Right lobe of liver (tissue), 6 donors: ENCODE measurements around the gene USP40. TPM values are rescaled to one million over a fixed set of nuclear protein-coding genes. Genes with fewer than 3 reads are reported as not detected.

ENCODE experiments used
- ATAC-seq, 4 donors: fragments of 200-7000 bp; cut with Tn5 transposase; one replicate each; pipeline ENCODE4 v1.9.1; 2020; ENCODE audit warnings: mild to moderate bottlenecking in 4 of 4, moderate library complexity in 4 of 4
- DNase-seq, 3 donors: peaks; one replicate each; pipeline ENCODE4 v3.0.0-alpha.2; 2020
- H3K27ac ChIP-seq, 3 donors: fragments of 200-600 bp; one replicate each; pipeline ENCODE4 v1.8.0; 2022
- H3K27me3 ChIP-seq, 2 donors: fragments of 200-600 bp; one replicate each; pipeline ENCODE4 v1.8.0; 2022
- H3K36me3 ChIP-seq, 4 donors: fragments of 200-600 bp; sonication (generic) in 1 of 4; one replicate each; pipeline versions ENCODE4 v1.5.1 to v1.8.0; 2017 to 2022; ENCODE audit warnings: control low read depth in 1 of 4
- H3K4me1 ChIP-seq, 4 donors: fragments of 200-600 bp; sonication (generic) in 1 of 4; one replicate each; pipeline versions ENCODE4 v1.5.1 to v1.8.0; 2017 to 2022; ENCODE audit warnings: control low read depth in 1 of 4
- H3K4me3 ChIP-seq, 3 donors: fragments of 200-600 bp; one replicate each; pipeline ENCODE4 v1.8.0; 2022
- H3K9me3 ChIP-seq, 4 donors: fragments of 200-600 bp; sonication (generic) in 1 of 4; one replicate each; pipeline versions ENCODE4 v1.5.1 to v1.8.0; 2017 to 2022; ENCODE audit warnings: control low read depth in 1 of 4
- CTCF ChIP-seq, 4 donors: fragments of 200-600 bp in 3 of 4; fragments of 450-650 bp in 1 of 4; IDR thresholded peaks; one replicate each; pipeline versions ENCODE4 v1.5.1 to v1.8.0; 2016 to 2022; ENCODE audit warnings: antibody characterized with exemption in 4 of 4, mild to moderate bottlenecking in 2 of 4
- POLR2A ChIP-seq: fragments of 450-650 bp; IDR thresholded peaks from one replicate; pipeline ENCODE4 v1.6.1; 2017; ENCODE audit warnings: antibody characterized with exemption, mild to moderate bottlenecking
- WGBS: methylation state at CpG from one replicate; pipeline ENCODE4 v1.1.6; 2018; ENCODE audit warnings: low coverage, low lambda C conversion rate; ENCODE audit not compliant: insufficient coverage; ENCODE audit errors: missing lambda C conversion rate; 5-methylcytosine and 5-hydroxymethylcytosine counted together
- intact Hi-C, 2 donors: fragments of 100-400 bp; cut with DNase I; formaldehyde crosslinking; loops; one replicate each; pipeline versions ENCODE4 v1.11.2 to v1.14.1; 2022
- total RNA-seq, 6 experiments: library from RNA; depleted of rRNA in 2 of 6; stranded (reverse); fragments of >200 nt in 2 of 6; fragmentation: NEBNext Ultra II Directional in 3 of 6; extraction: Animal tissue kit (Norgen Biotek cat#: 25700) in 3 of 6; gene quantifications; one replicate each; pipeline versions ENCODE4 v1.1.0 to v1.2.4, GENCODE V29; 2016 to 2023
- donor health status: DM: no; HTN: yes; CAD: no.
- donor health status: DM: no; HTN: no; CAD: no.
- donor health status: DM: no; HTN: no; CAD: no.
- donor health status: DM: no; HTN: yes; CAD: no.
- donor health status: DM: no; HTN: yes; CAD: no.

Gene USP40
- total RNA-seq, 6 experiments from 2014 or later: 19.9 to 38.8 (median 27.0) TPM

GRCh38 chr2:233436691-233437438, 129.7 kb downstream of the USP40 start:
- Histone ChIP-seq H3K36me3 (peaks cover 0 to 32% (median 5%) of the 10 kb centered on the region in 4 donors), H3K4me1 (no peaks in the 10 kb centered on the region), H3K27me3 (no peaks in the 10 kb centered on the region), H3K4me3 (no peak overlapping the region), H3K9me3 (no peaks in the 10 kb centered on the region), H3K27ac (no peak overlapping the region)
- intact Hi-C loops: no loop called here
- WGBS: no CpG with 5 or more reads among the region's 17 CpGs
- DNase-seq: peak in 2 of 3 donors; percentile 11 to 43
- TF ChIP-seq POLR2A (no peak), CTCF (IDR thresholded peaks at IDR 0.05) (no peak)
- ATAC-seq: no peak

- Histone ChIP-seq H3K4me3 (no peak overlapping the region), H3K27ac (no peak overlapping the region), H3K27me3 (no peaks in the 10 kb centered on the region), H3K4me1 (no peaks in the 10 kb centered on the region), H3K9me3 (no peaks in the 10 kb centered on the region), H3K36me3 (peaks cover 0 to 32% (median 5%) of the 10 kb centered on the region in 4 donors)
- DNase-seq (peak in 2 of 3 donors; percentile 12 to 42), ATAC-seq (no peak)
- no peak for TF ChIP-seq CTCF (IDR thresholded peaks at IDR 0.05)
- TF ChIP-seq POLR2A: no peak
- WGBS: 87% methylated on average over 5 of the region's 15 CpGs
- intact Hi-C loops: no loop called here
These were observed 130.4 kb downstream of the USP40 start for GRCh38 chr2:233436191-233436581.

- Histone ChIP-seq H3K4me3 (no peak overlapping the region), H3K9me3 (no peaks in the 10 kb centered on the region), H3K4me1 (no peaks in the 10 kb centered on the region), H3K27me3 (no peaks in the 10 kb centered on the region), H3K27ac (no peak overlapping the region), H3K36me3 (peaks cover 0 to 32% (median 5%) of the 10 kb centered on the region in 4 donors)
- ATAC-seq: no peak
- intact Hi-C loops: no loop called here
- TF ChIP-seq CTCF (IDR thresholded peaks at IDR 0.05): no peak
- TF ChIP-seq POLR2A: no peak
- DNase-seq: peak in 2 of 3 donors; percentile 6 to 23
- WGBS: 94% methylated on average over 13 of the region's 18 CpGs
These were observed 131.0 kb downstream of the USP40 start for GRCh38 chr2:233435436-233436190.

- no peaks in the 10 kb centered on the region for H3K4me1 ChIP-seq
- no peak overlapping the region for H3K4me3 ChIP-seq
- peaks cover 0 to 32% (median 4%) of the 10 kb centered on the region in 4 donors for H3K36me3 ChIP-seq
- ATAC-seq (no peak), DNase-seq (peak in 2 of 3 donors; percentile 10 to 27)
- no peaks in the 10 kb centered on the region for H3K27me3 ChIP-seq
- H3K9me3 ChIP-seq: no peaks in the 10 kb centered on the region
- intact Hi-C loops: no loop called here
- WGBS: 91% methylated on average over 18 of the region's 18 CpGs
- H3K27ac ChIP-seq: no peak overlapping the region
- no peak for TF ChIP-seq CTCF (IDR thresholded peaks at IDR 0.05)
- no peak for TF ChIP-seq POLR2A
These were observed 131.8 kb downstream of the USP40 start for GRCh38 chr2:233434666-233435330.
